ENCODE results near the gene SMAD5.

- TF ChIP-seq CTCF (IDR thresholded peaks at IDR 0.05; ENCODE audit: poor library complexity) (peak; percentile 75), EZH2phosphoT487 (IDR thresholded peaks at IDR 0.05; ENCODE audit: low read depth, severe bottlenecking, unreplicated experiment) (no peak), EZH2 (IDR thresholded peaks at IDR 0.05; ENCODE audit: borderline replicate concordance) (no peak)
These were observed 41.5 kb downstream of the SMAD5 start for GRCh38 chr5:136174021-136174659.
